Astrocyte of the spinal cord (primary cell): ENCODE results near the gene TECRL.

ENCODE experiments used
- DNase-seq: peaks from one replicate; pipeline ENCODE4 v3.0.0; 2011; ENCODE audit warnings: low read depth, low spot score
- H3K4me3 ChIP-seq: 2 replicates; pipeline ENCODE4 v1.5.1; 2011; ENCODE audit warnings: low read depth, mild to moderate bottlenecking, low read length, moderate library complexity
- in situ Hi-C: cut with HindIII; loops from 2 replicates; pipeline ENCODE4 v1.10.0; 2017; ENCODE audit warnings: low sequenced_read_pairs
- TF ChIP-seq, protein P1 (sequence below): IDR thresholded peaks from 2 replicates; pipeline ENCODE4 v1.5.1; 2012; ENCODE audit warnings: low read depth, mild to moderate bottlenecking, low read length, inconsistent platforms

TECRL gene

DNA sequence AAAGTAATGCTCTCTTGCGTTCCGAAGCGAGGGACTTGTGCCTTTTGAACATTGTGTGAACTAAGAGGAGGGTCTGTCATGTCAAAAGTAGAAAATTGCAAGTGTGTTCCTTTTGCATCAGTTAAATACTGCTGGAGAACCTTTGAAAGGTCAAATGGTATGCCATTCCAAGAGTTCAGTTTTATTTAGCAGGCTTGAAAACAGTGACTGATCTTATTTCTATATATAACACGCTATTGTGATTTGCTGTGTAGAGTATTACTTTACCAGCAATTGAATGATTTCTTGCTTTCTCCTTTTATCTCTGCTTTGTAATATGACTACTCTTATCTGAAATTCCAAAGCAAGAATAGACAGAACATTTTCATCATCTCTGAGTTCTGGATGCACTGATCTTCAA lies at the start of gene TECRL:
TECRL (minus strand) TSS at position 151 of the 400 bp plus-strand sequence; CDS start at position 52, 99 bp downstream.
- no peak within 1 kb of the TSS for H3K4me3 ChIP-seq
- no peak for DNase-seq
- in situ Hi-C loops, result no loop called here
- TF ChIP-seq, protein P1, sequence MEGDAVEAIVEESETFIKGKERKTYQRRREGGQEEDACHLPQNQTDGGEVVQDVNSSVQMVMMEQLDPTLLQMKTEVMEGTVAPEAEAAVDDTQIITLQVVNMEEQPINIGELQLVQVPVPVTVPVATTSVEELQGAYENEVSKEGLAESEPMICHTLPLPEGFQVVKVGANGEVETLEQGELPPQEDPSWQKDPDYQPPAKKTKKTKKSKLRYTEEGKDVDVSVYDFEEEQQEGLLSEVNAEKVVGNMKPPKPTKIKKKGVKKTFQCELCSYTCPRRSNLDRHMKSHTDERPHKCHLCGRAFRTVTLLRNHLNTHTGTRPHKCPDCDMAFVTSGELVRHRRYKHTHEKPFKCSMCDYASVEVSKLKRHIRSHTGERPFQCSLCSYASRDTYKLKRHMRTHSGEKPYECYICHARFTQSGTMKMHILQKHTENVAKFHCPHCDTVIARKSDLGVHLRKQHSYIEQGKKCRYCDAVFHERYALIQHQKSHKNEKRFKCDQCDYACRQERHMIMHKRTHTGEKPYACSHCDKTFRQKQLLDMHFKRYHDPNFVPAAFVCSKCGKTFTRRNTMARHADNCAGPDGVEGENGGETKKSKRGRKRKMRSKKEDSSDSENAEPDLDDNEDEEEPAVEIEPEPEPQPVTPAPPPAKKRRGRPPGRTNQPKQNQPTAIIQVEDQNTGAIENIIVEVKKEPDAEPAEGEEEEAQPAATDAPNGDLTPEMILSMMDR, result no peak

DNA sequence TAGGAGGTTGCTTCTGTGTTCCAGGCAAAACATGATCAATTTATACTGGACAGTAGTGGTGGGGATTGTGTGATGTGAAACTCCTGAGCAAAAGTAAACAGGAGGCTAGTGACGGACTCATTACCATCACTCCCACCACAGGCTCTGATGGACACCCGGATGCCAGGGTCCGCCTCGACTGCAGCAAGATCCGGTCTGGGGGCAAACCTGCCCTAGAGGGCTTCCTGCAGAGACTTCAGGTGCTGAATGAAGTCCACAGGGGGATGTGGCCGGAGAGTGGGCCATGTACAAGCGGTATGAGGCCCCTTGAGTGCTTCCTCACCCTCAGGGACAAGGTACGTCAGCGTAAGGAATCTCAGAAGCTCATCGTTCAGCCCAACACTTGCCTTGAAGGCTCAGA lies 23.4 kb upstream of the TECRL start:
- TF ChIP-seq, protein P1, result no peak
- H3K4me3 ChIP-seq, result no peak overlapping the region
- in situ Hi-C loops, result no loop called here
- DNase-seq, result no peak

DNA sequence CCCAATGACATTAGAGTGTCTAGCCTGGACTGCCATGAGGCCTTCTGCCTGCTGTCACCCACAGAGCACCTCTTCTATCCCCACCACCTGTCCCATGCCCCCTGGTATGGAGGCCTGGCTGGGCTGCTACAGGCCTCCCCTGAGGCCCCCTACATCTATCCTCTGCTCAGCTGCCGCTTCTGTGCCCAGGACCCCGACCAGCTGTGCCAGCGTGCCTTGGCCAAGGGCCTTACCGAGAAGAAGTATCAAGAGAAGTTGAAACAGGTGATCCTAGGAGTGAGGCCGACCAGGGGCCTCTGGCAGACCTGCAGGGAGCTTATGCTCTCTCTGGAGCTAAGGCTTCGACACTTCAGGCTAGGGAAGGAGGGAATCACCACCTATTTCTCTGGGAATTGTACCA lies 21.7 kb upstream of the TECRL start:
- no peak for DNase-seq
- TF ChIP-seq, protein P1, result no peak
- in situ Hi-C loops, result no loop called here
- no peak overlapping the region for H3K4me3 ChIP-seq

DNA sequence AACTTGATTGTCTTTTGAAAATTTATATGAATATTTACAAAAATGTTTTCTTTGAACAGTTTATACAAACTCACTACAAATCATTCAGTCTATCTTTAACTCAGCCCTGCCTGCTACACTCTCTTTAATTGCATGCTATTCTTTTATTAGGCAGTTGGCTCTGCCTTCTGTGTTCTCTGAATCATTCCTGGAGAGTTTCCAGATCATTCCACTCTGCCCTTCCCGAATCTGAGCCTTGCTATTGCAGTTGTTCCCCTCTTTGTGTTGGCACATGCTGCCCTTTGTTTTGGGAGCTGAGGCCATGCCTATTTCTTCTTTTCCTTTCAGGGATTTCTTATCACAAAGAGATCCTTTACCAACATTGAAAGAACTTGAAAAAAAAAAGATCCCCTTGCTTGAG lies 8.7 kb upstream of the TECRL start:
- TF ChIP-seq, protein P1, result no peak
- peak; percentile 54 for DNase-seq
- in situ Hi-C loops, result no loop called here
- H3K4me3 ChIP-seq, result no peak overlapping the region

DNA sequence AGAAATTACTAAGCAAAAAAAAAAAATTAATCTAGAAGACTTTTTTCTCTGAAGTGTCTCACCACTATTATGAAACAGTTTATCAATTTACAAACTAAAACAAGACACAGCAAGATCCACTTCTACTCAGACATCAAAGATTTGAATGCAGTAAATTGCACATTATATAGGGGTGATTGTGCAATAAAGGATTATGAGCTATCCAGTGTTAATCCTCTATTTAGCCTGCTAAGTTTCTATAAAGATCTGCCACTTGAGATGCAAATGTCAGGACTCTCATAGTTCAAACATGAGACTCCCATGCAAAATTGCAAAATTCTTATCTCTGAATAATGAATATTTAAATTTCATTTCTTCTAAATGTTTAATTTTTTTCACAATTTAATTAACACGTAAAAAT lies 2.2 kb downstream of the TECRL start:
- in situ Hi-C loops, result no loop called here

GRCh38 chr4:64405761-64406160 lies 3.5 kb downstream of the TECRL start:
- DNase-seq, result no peak
- TF ChIP-seq, protein P1, result no peak
- in situ Hi-C loops, result no loop called here
- H3K4me3 ChIP-seq, result no peak overlapping the region

More for the DNA sequence above, 2.2 kb downstream of the TECRL start:
- no peak for DNase-seq
- TF ChIP-seq, protein P1, result no peak
- H3K4me3 ChIP-seq, result no peak overlapping the region

- in situ Hi-C loops, result no loop called here
- no peak for DNase-seq
- H3K4me3 ChIP-seq, result no peak overlapping the region
- TF ChIP-seq, protein P1, result no peak
These were observed 6.6 kb downstream of the TECRL start for GRCh38 chr4:64402684-64403083.
